ENCODE data around the gene DAP. TPM values are rescaled to one million over a fixed set of nuclear protein-coding genes. Genes with fewer than 3 reads are reported as not detected.

The DAP gene
- total and polyA plus RNA-seq, 2 of the 13 experiments (the other 11 are each of a cell fraction or from before 2014, with no cell fraction given) = 22.0 to 57.5 TPM

GRCh38 chr5:10707198-10708142 lies 53.6 kb downstream of the DAP start:
- Histone ChIP-seq H3K9ac (ENCODE audit: insufficient read depth, low read depth, low read length) (no peak overlapping the region), H4K20me1 (ENCODE audit: insufficient read depth, low read length) (peaks cover 25% of the 10 kb centered on the region), H3K79me2 (ENCODE audit: insufficient read depth, low read length) (peaks cover 4% of the 10 kb centered on the region), H2AFZ (ENCODE audit: low read length) (no peak overlapping the region), H3K27ac (ENCODE audit: extremely low read length, insufficient read depth, low read length) (no peak overlapping the region), H3K4me1 (ENCODE audit: insufficient read depth, low read length) (no peaks in the 10 kb centered on the region), H3K9me3 (ENCODE audit: low read length) (no peaks in the 10 kb centered on the region), H3K4me3 (replicated peaks in 1 of 3; ENCODE audit: insufficient read depth in 1 of 3, low read depth in 2 of 3, low read length in 3 of 3) (no peak overlapping the region), H3K4me2 (ENCODE audit: low read depth, low read length) (no peak overlapping the region), H3K36me3 (replicated peaks in 1 of 2; ENCODE audit: control insufficient read depth in 1 of 2, insufficient read depth in 2 of 2, low read length in 2 of 2) (peaks cover 18 to 58% of the 10 kb centered on the region in 2 experiments; a peak in 4 of 5 replicates), H3K27me3 (ENCODE audit: control insufficient read depth in 1 of 2, insufficient read depth in 2 of 2, low read length in 2 of 2) (no peaks in the 10 kb centered on the region)
- in situ Hi-C loops (cut with HindIII; ENCODE audit: extremely low pct_ligation_motif_present, low pct_unique_long_range_greater_than_20kb) (no loop called here), intact Hi-C loops (cut with micrococcal nuclease; ENCODE audit: unreplicated experiment) (no loop called here)
- no peak for ATAC-seq
- BruUV-seq (replicated peaks) = no TSS peak
- WGBS (ENCODE audit: low lambda C conversion rate) = 96% methylated on average over 13 of the region's 13 CpGs
- ChIA-PET CTCF (ENCODE audit: low intra/inter-chr PET ratio, low total read pairs) (no interaction called here), POLR2A (no interaction called here)
- no peak for FAIRE-seq
- no peak for TF ChIP-seq TFDP1 (CRISPR knock-in tag; IDR thresholded peaks at IDR 0.05; ENCODE audit: borderline replicate concordance)
- peak; percentile 40 for TF ChIP-seq AGO2 (optimal IDR thresholded peaks at IDR 0.05; ENCODE audit: low read depth, low read length)
- TF ChIP-seq NR2F6 (IDR thresholded peaks at IDR 0.05) = no peak
- TF ChIP-seq NR2F6 (CRISPR knock-in tag; IDR thresholded peaks at IDR 0.05) = no peak
- DNase-seq (ENCODE audit: low spot score) = no peak

- FAIRE-seq (no peak), DNase-seq (ENCODE audit: low spot score) (no peak), ATAC-seq (no peak)
- Histone ChIP-seq H3K4me1 (ENCODE audit: insufficient read depth, low read length) (no peaks in the 10 kb centered on the region), H3K4me2 (ENCODE audit: low read depth, low read length) (no peak overlapping the region), H3K27me3 (ENCODE audit: control insufficient read depth in 1 of 2, insufficient read depth in 2 of 2, low read length in 2 of 2) (no peaks in the 10 kb centered on the region), H3K9me3 (ENCODE audit: low read length) (no peaks in the 10 kb centered on the region), H4K20me1 (ENCODE audit: insufficient read depth, low read length) (peaks cover 24% of the 10 kb centered on the region), H3K36me3 (replicated peaks in 1 of 2; ENCODE audit: control insufficient read depth in 1 of 2, insufficient read depth in 2 of 2, low read length in 2 of 2) (peaks cover 19 to 57% of the 10 kb centered on the region in 2 experiments; a peak in 4 of 5 replicates), H3K9ac (ENCODE audit: insufficient read depth, low read depth, low read length) (no peak overlapping the region), H3K27ac (ENCODE audit: extremely low read length, insufficient read depth, low read length) (no peak overlapping the region), H3K4me3 (replicated peaks in 1 of 3; ENCODE audit: insufficient read depth in 1 of 3, low read depth in 2 of 3, low read length in 3 of 3) (no peak overlapping the region), H2AFZ (ENCODE audit: low read length) (no peak overlapping the region), H3K79me2 (ENCODE audit: insufficient read depth, low read length) (peaks cover 4% of the 10 kb centered on the region)
- no TSS peak for BruUV-seq (replicated peaks)
- 95% methylated on average over 4 of the region's 4 CpGs for WGBS (ENCODE audit: low lambda C conversion rate)
- POLR2A ChIA-PET = no interaction called here
- CTCF ChIA-PET (ENCODE audit: low intra/inter-chr PET ratio, low total read pairs) = no interaction called here
- intact Hi-C loops (cut with micrococcal nuclease; ENCODE audit: unreplicated experiment) = no loop called here
- in situ Hi-C loops (cut with HindIII; ENCODE audit: extremely low pct_ligation_motif_present, low pct_unique_long_range_greater_than_20kb) = no loop called here
- TF ChIP-seq HOXD1 (CRISPR knock-in tag; IDR thresholded peaks at IDR 0.05) (no peak), ZNF672 (CRISPR knock-in tag; IDR thresholded peaks at IDR 0.05) (no peak), ZXDC (CRISPR knock-in tag; IDR thresholded peaks at IDR 0.05) (no peak), PAF1 (CRISPR knock-in tag; IDR thresholded peaks at IDR 0.05) (no peak), UBTF (CRISPR knock-in tag; IDR thresholded peaks at IDR 0.05) (no peak), MYPOP (CRISPR knock-in tag; IDR thresholded peaks at IDR 0.05) (no peak)
Measured at GRCh38 chr5:10706326-10706725, 54.7 kb downstream of the DAP start.

Data from HepG2 (cell line).